GM12891 (cell line): ENCODE data around the gene SSTR3.
"Not testable (repeated sequence)": the region's sequence is repeated elsewhere in the genome, so short reads cannot be mapped to it uniquely, and the experiment has no call there.

ENCODE experiments used
- PAX5 ChIP-seq: IDR thresholded peaks from 2 replicates; pipeline ENCODE4 v1.6.1; 2011; ENCODE audit warnings: low read length, moderate library complexity, mild to moderate bottlenecking; ENCODE audit not compliant: insufficient read depth, severe bottlenecking
- POLR2A ChIP-seq: IDR thresholded peaks from 2 replicates; pipeline ENCODE4 v1.6.1; 2011; ENCODE audit warnings: low read depth, low read length, control low read depth
- POLR2AphosphoS5 ChIP-seq: IDR thresholded peaks from 2 replicates; pipeline ENCODE4 v1.6.1; 2011; ENCODE audit warnings: low read depth, low read length, control low read depth
- SPI1 ChIP-seq: IDR thresholded peaks from 2 replicates; pipeline ENCODE4 v1.6.1; 2011; ENCODE audit warnings: low read depth, low read length, control low read depth
- TAF1 ChIP-seq: IDR thresholded peaks from 2 replicates; pipeline ENCODE4 v1.6.1; 2011; ENCODE audit warnings: low read depth, low read length, control low read depth

- not testable (repeated sequence) for TF ChIP-seq POLR2A, POLR2AphosphoS5, PAX5, TAF1, SPI1
Observed at GRCh38 chr22:37201443-37201820, 10.8 kb downstream of the SSTR3 start.
